B cell (primary cell): Measurements from ENCODE around the gene PMVK.

Experiments
- EZH2 ChIP-seq: IDR thresholded peaks from 2 replicates; pipeline ENCODE4 v1.6.1; 2012; ENCODE audit warnings: borderline replicate concordance, low read depth, mild to moderate bottlenecking, moderate library complexity, low read length; ENCODE audit not compliant: insufficient read depth, poor library complexity, severe bottlenecking
- TF ChIP-seq, protein P1 (sequence below): fragments of 200-600 bp; IDR thresholded peaks from one replicate; pipeline ENCODE4 v1.8.0; 2022; ENCODE audit warnings: antibody characterized with exemption, mild to moderate bottlenecking

DNA sequence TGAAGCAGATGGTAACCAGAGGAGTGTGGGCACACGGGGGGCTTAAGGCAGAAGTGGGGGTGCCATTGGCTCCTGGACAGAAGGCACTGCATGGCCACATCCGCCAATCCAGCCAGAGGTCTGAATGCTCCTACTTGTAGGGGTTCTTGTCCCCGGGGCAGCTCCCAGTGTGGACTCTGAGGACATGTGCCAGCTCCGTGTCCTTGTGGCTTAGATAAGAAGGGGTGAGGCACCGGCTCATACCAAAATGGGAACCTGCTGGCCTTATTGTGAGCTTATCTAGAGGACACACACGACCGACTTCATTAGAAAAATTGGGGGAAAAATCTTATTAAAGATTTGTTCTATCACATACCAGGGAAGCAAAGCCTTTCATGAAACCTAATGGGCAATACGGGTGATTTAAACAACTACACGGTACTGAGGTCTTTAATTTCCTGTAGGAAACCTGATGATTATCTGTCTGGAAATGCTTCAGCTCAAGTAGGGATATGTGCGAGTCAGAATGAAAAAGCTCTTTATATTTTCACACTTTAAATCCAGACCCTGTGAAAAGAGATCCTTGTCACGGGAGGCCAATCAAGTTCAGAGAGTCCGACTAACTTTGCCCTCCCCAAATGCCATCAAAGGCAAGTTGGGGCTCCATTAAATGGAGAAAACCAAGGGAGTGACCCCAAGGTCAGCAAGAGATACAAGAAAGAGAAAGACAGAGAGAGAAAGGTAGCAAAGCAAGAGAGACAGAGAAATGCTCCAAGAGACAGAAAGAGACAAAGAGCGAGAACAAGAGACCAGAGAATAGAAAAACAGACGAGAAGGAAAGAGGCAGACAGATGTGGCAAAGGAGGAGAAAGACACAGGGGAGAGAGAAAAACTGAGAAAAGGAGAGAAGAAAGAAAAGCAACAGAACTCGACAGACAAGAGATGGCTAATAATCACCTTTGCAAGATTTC, 52.3 kb downstream of the PMVK start:
- TF ChIP-seq, protein P1, sequence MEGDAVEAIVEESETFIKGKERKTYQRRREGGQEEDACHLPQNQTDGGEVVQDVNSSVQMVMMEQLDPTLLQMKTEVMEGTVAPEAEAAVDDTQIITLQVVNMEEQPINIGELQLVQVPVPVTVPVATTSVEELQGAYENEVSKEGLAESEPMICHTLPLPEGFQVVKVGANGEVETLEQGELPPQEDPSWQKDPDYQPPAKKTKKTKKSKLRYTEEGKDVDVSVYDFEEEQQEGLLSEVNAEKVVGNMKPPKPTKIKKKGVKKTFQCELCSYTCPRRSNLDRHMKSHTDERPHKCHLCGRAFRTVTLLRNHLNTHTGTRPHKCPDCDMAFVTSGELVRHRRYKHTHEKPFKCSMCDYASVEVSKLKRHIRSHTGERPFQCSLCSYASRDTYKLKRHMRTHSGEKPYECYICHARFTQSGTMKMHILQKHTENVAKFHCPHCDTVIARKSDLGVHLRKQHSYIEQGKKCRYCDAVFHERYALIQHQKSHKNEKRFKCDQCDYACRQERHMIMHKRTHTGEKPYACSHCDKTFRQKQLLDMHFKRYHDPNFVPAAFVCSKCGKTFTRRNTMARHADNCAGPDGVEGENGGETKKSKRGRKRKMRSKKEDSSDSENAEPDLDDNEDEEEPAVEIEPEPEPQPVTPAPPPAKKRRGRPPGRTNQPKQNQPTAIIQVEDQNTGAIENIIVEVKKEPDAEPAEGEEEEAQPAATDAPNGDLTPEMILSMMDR = no peak
- no peak for TF ChIP-seq EZH2
